ENCODE data around the gene ATL1.
"Not testable (repeated sequence)": the region's sequence is repeated elsewhere in the genome, so short reads cannot be mapped to it uniquely, and the experiment has no call there.

Gene ATL1

DNA sequence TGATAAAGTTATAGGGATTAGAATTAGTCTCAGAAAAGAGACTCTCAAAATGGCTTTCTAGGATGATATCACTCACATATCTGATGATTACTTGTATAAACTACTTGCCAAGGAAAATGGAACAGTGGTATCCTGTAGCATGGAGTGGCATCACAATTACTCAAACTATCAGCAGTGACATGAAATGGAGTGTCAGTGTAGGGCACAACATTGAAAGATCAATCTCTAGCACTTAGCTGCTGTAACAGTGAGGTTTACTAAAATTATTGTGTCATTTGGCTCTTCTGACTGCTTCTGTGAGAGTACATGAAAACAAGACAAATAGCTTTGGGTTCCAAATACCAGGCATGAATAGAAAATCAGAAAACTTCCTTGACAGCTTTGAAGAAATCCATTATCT lies 20.9 kb upstream of the ATL1 start:
- FAIRE-seq (no peak), DNase-seq (ENCODE audit: insufficient read length) (no peak)
- TF ChIP-seq POLR2A (IDR thresholded peaks at IDR 0.05; ENCODE audit: low read depth, low read length): no peak
- no peak for TF ChIP-seq TAF1 (IDR thresholded peaks at IDR 0.05; ENCODE audit: borderline replicate concordance, low read depth, low read length)
- no peak for TF ChIP-seq POLR2AphosphoS5 (IDR thresholded peaks at IDR 0.05; ENCODE audit: low read depth, low read length)

DNA sequence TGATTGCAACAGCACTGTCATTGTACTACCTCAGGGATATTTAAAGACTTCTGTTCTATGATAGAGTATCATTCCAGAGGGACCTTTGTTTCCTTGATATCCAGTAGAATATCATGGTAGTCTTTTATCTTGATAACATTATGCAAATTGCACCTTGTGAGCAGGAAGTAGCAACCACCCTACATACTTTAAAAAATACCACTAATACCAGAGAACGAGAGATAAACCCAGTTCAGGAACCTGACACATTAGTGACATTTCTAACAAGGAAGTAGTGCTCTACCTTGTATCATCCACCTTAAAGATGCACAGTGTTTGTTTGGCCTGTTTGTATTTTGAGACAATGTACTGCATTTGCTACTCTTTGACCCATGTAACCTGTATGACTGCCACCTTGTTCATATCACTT lies 18.8 kb upstream of the ATL1 start:
- DNase-seq (ENCODE audit: insufficient read length): no peak

DNA sequence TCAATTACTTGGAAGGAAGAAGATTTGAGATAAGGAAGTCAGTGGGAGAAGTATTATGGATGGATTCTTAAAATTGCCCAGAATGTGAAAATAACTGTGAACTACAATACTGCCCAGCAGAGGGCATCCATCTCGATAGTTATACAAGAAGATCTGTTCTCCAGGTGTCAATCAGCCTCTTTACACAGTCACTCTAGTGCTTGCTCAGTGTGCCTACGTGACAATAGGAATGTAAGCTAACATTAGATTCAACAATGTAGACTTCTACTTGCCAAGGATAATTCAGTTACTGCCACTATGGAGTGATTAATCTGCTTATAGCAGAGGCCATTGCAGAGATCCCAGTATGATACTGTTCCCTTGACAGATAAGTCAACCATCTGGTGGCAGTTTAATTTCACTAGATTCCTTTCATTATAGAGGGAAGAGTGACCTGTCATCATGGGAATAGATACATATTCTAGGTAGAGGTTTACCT lies 17.0 kb upstream of the ATL1 start:
- FAIRE-seq (peak; percentile 80), DNase-seq (ENCODE audit: insufficient read length) (no peak)
- TF ChIP-seq POLR2AphosphoS5 (IDR thresholded peaks at IDR 0.05; ENCODE audit: low read depth, low read length): no peak
- TF ChIP-seq POLR2A (IDR thresholded peaks at IDR 0.05; ENCODE audit: low read depth, low read length): no peak
- no peak for TF ChIP-seq TAF1 (IDR thresholded peaks at IDR 0.05; ENCODE audit: borderline replicate concordance, low read depth, low read length)

More for the DNA sequence above, 18.8 kb upstream of the ATL1 start:
- FAIRE-seq: no peak
- TF ChIP-seq POLR2A (IDR thresholded peaks at IDR 0.05; ENCODE audit: low read depth, low read length) (no peak), TAF1 (IDR thresholded peaks at IDR 0.05; ENCODE audit: borderline replicate concordance, low read depth, low read length) (no peak), POLR2AphosphoS5 (IDR thresholded peaks at IDR 0.05; ENCODE audit: low read depth, low read length) (no peak)

DNA sequence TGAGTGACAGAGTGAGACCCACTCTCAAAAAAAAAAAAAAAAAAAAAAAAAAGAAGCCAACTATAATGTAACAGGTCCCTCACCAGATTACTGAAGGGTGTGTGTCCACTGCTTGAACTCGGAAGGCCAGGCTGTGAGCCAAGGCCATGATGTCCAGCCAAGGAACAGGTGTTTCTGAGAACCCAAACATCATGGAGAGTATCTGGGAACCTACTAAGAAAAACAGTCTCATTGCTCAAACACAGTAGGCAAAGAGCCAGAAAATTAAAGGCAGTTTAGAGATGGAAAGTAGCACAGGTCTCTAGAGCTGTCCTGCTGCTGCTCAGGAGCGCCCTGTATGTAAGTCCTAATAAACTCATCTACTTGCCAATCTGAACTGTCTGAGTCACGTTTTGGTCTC lies 15.0 kb upstream of the ATL1 start:
- no peak for FAIRE-seq
- TF ChIP-seq POLR2A (IDR thresholded peaks at IDR 0.05; ENCODE audit: low read depth, low read length): no peak
- TF ChIP-seq TAF1 (IDR thresholded peaks at IDR 0.05; ENCODE audit: borderline replicate concordance, low read depth, low read length): no peak
- no peak for TF ChIP-seq POLR2AphosphoS5 (IDR thresholded peaks at IDR 0.05; ENCODE audit: low read depth, low read length)
- no peak for DNase-seq (ENCODE audit: insufficient read length)

DNA sequence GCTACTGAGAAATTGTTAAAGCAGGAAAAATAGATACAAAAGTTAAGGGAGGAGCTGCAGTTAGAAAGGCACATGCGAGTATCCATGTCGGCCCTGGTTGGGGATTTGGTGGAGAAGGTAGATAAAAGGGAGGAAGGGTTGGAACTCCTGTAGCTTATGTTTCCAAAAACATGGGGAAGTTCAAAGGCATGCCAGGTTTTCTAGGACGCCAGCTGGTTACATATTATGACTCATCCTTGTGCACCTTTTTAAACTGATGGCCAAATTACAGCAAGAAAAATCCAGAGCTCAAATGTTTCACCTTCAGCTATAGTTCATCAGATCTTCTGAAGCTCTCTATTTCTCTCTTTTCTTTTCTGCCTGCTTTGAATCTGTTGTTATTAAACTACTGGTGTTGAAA lies 14.3 kb upstream of the ATL1 start:
- DNase-seq (ENCODE audit: insufficient read length): no peak
- FAIRE-seq: no peak
- TF ChIP-seq TAF1 (IDR thresholded peaks at IDR 0.05; ENCODE audit: borderline replicate concordance, low read depth, low read length) (no peak), POLR2AphosphoS5 (IDR thresholded peaks at IDR 0.05; ENCODE audit: low read depth, low read length) (no peak), POLR2A (IDR thresholded peaks at IDR 0.05; ENCODE audit: low read depth, low read length) (no peak)

- FAIRE-seq (no peak), DNase-seq (ENCODE audit: insufficient read length) (no peak)
- no peak for TF ChIP-seq TAF1 (IDR thresholded peaks at IDR 0.05; ENCODE audit: borderline replicate concordance, low read depth, low read length)
- TF ChIP-seq POLR2AphosphoS5 (IDR thresholded peaks at IDR 0.05; ENCODE audit: low read depth, low read length): no peak
- no peak for TF ChIP-seq POLR2A (IDR thresholded peaks at IDR 0.05; ENCODE audit: low read depth, low read length)
These were observed 9.7 kb upstream of the ATL1 start for GRCh38 chr14:50550294-50550693.

DNA sequence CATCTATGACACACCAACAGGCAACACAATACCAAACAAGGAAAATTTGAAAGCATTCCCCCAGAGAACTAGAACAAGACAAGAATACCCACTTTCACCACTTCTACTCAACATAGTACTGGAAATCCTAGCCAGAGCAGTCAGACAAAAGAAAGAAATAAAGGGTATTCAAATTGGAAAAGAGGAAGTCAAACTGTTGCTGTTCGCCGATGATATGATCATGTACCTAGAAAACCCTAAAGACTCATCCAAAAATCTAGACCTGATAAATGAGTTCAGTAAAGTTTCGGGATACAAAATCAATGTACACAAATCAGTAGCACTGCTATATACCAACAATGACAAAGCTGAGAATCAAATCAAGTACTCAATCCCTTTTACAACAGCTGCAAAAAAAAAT lies 8.1 kb upstream of the ATL1 start:
- FAIRE-seq (no peak), DNase-seq (ENCODE audit: insufficient read length) (no peak)
- no peak for TF ChIP-seq POLR2A (IDR thresholded peaks at IDR 0.05; ENCODE audit: low read depth, low read length)
- no peak for TF ChIP-seq TAF1 (IDR thresholded peaks at IDR 0.05; ENCODE audit: borderline replicate concordance, low read depth, low read length)
- TF ChIP-seq POLR2AphosphoS5 (IDR thresholded peaks at IDR 0.05; ENCODE audit: low read depth, low read length): no peak

DNA sequence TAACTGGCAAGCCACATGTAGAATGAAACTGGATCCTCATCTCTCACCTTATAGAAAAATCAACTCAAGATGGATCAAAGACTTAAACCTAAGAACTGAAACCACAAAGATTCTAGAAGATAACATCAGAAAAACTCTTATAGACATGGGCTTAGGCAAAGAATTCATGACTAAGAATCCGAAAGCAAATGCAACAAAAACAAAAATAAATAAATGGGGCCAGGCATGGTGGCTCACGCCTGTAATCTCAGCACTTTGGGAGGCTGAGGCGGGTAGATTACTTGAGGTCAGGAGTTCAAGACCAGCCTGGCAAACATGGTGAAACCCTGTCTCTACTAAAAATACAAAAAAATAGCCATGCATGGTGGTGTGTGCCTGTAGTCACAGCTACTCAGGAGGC lies 7.1 kb upstream of the ATL1 start:
- FAIRE-seq: not testable (repeated sequence)

GRCh38 chr14:50560931-50561285 lies 963 bp downstream of the ATL1 start:
- DNase-seq (ENCODE audit: insufficient read length): peak; percentile 15
- FAIRE-seq: no peak

More for the DNA sequence above, 7.1 kb upstream of the ATL1 start:
- not testable (repeated sequence) for DNase-seq (ENCODE audit: insufficient read length)

GRCh38 chr14:50562841-50563240 lies 2.9 kb downstream of the ATL1 start:
- no peak for FAIRE-seq
- TF ChIP-seq TAF1 (IDR thresholded peaks at IDR 0.05; ENCODE audit: borderline replicate concordance, low read depth, low read length) (no peak), POLR2A (IDR thresholded peaks at IDR 0.05; ENCODE audit: low read depth, low read length) (no peak), POLR2AphosphoS5 (IDR thresholded peaks at IDR 0.05; ENCODE audit: low read depth, low read length) (no peak)
- DNase-seq (ENCODE audit: insufficient read length): no peak

More at GRCh38 chr14:50560931-50561285, 963 bp downstream of the ATL1 start:
- TF ChIP-seq POLR2A (IDR thresholded peaks at IDR 0.05; ENCODE audit: low read depth, low read length) (no peak), TAF1 (IDR thresholded peaks at IDR 0.05; ENCODE audit: borderline replicate concordance, low read depth, low read length) (no peak), POLR2AphosphoS5 (IDR thresholded peaks at IDR 0.05; ENCODE audit: low read depth, low read length) (no peak)

DNA sequence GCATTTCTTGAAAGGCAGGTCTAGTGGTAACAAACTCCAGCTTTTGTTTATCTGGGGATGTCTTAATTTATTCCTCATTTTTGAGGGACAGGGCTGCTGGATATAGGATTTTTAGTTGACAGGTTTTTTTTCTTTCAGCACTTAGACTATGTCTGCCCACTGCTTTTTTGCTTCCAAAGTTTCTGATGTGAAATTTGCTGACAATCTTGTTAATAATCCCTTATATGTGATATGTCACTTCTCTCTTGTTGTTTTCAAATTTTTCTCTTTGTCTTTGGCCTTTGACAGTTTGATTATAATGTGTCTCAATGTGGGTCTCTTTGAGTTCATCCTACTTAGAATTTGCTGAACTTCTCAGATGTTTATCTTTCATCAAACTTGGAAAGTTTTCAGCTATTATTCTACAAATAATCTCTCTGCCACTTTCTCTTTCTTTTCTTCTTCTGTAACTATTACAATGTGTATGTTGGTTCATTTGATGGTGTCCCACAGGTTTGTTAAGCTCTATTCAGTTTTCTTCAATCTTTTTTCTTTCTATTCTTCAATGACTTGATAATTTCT lies 9.8 kb downstream of the ATL1 start:
- no peak for TF ChIP-seq TAF1 (IDR thresholded peaks at IDR 0.05; ENCODE audit: borderline replicate concordance, low read depth, low read length)
- TF ChIP-seq POLR2AphosphoS5 (IDR thresholded peaks at IDR 0.05; ENCODE audit: low read depth, low read length): no peak
- TF ChIP-seq POLR2A (IDR thresholded peaks at IDR 0.05; ENCODE audit: low read depth, low read length): no peak
- DNase-seq (ENCODE audit: insufficient read length): no peak
- no peak for FAIRE-seq

- DNase-seq (ENCODE audit: insufficient read length) (no peak), FAIRE-seq (no peak)
- TF ChIP-seq TAF1 (IDR thresholded peaks at IDR 0.05; ENCODE audit: borderline replicate concordance, low read depth, low read length): no peak
These were observed 13.9 kb downstream of the ATL1 start for GRCh38 chr14:50573862-50574261.

GRCh38 chr14:50575769-50576168 lies 15.8 kb downstream of the ATL1 start:
- DNase-seq (ENCODE audit: insufficient read length) (no peak), FAIRE-seq (no peak)
- TF ChIP-seq POLR2AphosphoS5 (IDR thresholded peaks at IDR 0.05; ENCODE audit: low read depth, low read length) (no peak), TAF1 (IDR thresholded peaks at IDR 0.05; ENCODE audit: borderline replicate concordance, low read depth, low read length) (no peak), POLR2A (IDR thresholded peaks at IDR 0.05; ENCODE audit: low read depth, low read length) (no peak)
